Right lobe of liver (tissue), 4 donors: Measurements from ENCODE around the gene ASTE1.

Experiments
- POLR2A ChIP-seq: fragments of 450-650 bp; IDR thresholded peaks from one replicate; pipeline ENCODE4 v1.6.1; 2017; ENCODE audit warnings: antibody characterized with exemption, mild to moderate bottlenecking
- TF ChIP-seq, protein P1 (sequence below), 4 donors: fragments of 200-600 bp in 3 of 4; fragments of 450-650 bp in 1 of 4; IDR thresholded peaks; one replicate each; pipeline versions ENCODE4 v1.5.1 to v1.8.0; 2016 to 2022; ENCODE audit warnings: antibody characterized with exemption in 4 of 4, mild to moderate bottlenecking in 2 of 4
- donor health status: DM: no; HTN: no; CAD: no.
- donor health status: DM: no; HTN: no; CAD: no.
- donor health status: DM: no; HTN: yes; CAD: no.

DNA sequence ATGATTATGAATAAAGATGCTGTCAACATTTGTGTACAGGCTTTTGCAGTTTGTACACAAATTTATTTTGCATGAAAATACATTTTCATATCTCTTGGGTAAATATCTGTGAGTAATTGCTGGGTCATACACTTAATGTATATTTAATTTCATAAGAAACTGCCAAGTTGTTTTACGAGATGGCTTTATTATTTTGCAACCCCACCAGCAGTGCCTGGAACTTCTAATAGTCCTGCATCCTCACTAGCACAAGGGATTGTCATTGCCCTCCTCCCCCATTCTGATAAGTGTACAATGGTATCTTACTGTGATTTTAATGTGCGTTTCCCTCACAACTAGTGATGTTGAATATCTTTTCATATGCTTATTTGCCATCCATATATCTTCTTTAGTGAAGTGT, 45.2 kb downstream of the ASTE1 start:
- no peak for TF ChIP-seq POLR2A
- TF ChIP-seq, protein P1, sequence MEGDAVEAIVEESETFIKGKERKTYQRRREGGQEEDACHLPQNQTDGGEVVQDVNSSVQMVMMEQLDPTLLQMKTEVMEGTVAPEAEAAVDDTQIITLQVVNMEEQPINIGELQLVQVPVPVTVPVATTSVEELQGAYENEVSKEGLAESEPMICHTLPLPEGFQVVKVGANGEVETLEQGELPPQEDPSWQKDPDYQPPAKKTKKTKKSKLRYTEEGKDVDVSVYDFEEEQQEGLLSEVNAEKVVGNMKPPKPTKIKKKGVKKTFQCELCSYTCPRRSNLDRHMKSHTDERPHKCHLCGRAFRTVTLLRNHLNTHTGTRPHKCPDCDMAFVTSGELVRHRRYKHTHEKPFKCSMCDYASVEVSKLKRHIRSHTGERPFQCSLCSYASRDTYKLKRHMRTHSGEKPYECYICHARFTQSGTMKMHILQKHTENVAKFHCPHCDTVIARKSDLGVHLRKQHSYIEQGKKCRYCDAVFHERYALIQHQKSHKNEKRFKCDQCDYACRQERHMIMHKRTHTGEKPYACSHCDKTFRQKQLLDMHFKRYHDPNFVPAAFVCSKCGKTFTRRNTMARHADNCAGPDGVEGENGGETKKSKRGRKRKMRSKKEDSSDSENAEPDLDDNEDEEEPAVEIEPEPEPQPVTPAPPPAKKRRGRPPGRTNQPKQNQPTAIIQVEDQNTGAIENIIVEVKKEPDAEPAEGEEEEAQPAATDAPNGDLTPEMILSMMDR (IDR thresholded peaks at IDR 0.05) = no peak
